HFF-Myc (cell line): ENCODE data around the gene IL1R1.

Experiments
- DNase-seq: peaks from one replicate; pipeline ENCODE4 v3.0.0-alpha.2; 2011; ENCODE audit warnings: low read depth; ENCODE audit errors: extremely low read depth
- H3K4me3 ChIP-seq: replicated peaks from 2 replicates; pipeline ENCODE4 v1.5.1; 2011; ENCODE audit warnings: low read depth, mild to moderate bottlenecking, control low read depth, low read length
- TF ChIP-seq, protein P1 (sequence below): IDR thresholded peaks from 2 replicates; pipeline ENCODE4 v1.5.1; 2012; ENCODE audit warnings: mild to moderate bottlenecking, low read depth, low read length, control low read depth; ENCODE audit errors: missing control alignments

The IL1R1 gene

DNA sequence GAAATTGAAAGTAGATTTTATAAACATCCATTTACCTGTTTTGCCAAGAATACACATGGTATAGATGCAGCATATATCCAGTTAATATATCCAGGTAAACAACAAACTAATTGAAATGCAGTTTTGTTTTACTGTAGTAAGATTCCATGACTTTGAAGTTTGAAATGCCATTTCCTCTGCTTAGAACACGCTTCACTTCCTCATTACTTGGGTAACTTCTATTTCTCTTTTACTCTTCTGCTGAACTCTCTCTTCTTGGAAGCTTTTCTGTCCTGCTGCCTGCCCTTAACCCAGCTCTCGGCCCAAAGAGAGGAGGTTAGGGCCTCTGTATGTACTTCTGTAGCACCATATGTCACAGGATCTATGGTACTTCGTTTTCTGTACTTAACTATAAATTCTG, 30.2 kb downstream of the IL1R1 start:
- no peak overlapping the region for H3K4me3 ChIP-seq
- no peak for DNase-seq
- TF ChIP-seq, protein P1, sequence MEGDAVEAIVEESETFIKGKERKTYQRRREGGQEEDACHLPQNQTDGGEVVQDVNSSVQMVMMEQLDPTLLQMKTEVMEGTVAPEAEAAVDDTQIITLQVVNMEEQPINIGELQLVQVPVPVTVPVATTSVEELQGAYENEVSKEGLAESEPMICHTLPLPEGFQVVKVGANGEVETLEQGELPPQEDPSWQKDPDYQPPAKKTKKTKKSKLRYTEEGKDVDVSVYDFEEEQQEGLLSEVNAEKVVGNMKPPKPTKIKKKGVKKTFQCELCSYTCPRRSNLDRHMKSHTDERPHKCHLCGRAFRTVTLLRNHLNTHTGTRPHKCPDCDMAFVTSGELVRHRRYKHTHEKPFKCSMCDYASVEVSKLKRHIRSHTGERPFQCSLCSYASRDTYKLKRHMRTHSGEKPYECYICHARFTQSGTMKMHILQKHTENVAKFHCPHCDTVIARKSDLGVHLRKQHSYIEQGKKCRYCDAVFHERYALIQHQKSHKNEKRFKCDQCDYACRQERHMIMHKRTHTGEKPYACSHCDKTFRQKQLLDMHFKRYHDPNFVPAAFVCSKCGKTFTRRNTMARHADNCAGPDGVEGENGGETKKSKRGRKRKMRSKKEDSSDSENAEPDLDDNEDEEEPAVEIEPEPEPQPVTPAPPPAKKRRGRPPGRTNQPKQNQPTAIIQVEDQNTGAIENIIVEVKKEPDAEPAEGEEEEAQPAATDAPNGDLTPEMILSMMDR, result no peak

DNA sequence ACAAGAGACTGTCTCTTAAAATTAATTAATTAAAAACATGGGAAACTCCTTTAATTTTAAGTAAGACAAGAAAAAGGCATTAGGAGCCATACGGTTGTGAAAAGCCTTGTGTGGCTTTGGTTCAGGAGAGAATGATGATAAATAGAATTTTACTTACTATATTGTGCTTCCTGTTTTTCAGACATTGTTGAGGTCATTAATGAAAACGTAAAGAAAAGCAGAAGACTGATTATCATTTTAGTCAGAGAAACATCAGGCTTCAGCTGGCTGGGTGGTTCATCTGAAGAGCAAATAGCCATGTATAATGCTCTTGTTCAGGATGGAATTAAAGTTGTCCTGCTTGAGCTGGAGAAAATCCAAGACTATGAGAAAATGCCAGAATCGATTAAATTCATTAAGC, 33.6 kb downstream of the IL1R1 start:
- TF ChIP-seq, protein P1, result no peak
- no peak overlapping the region for H3K4me3 ChIP-seq
- no peak for DNase-seq

DNA sequence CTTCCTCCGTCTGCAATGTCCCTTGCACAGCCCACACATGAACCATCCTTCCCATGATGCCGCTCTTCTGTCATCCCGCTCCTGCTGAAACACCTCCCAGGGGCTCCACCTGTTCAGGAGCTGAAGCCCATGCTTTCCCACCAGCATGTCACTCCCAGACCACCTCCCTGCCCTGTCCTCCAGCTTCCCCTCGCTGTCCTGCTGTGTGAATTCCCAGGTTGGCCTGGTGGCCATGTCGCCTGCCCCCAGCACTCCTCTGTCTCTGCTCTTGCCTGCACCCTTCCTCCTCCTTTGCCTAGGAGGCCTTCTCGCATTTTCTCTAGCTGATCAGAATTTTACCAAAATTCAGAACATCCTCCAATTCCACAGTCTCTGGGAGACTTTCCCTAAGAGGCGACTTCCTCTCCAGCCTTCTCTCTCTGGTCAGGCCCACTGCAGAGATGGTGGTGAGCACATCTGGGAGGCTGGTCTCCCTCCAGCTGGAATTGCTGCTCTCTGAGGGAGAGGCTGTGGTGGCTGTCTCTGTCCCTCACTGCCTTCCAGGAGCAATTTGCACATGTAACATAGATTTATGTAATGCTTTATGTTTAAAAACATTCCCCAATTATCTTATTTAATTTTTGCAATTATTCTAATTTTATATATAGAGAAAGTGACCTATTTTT, 35.4 kb downstream of the IL1R1 start:
- TF ChIP-seq, protein P1, result no peak
- DNase-seq, result no peak
- H3K4me3 ChIP-seq, result no peak overlapping the region

DNA sequence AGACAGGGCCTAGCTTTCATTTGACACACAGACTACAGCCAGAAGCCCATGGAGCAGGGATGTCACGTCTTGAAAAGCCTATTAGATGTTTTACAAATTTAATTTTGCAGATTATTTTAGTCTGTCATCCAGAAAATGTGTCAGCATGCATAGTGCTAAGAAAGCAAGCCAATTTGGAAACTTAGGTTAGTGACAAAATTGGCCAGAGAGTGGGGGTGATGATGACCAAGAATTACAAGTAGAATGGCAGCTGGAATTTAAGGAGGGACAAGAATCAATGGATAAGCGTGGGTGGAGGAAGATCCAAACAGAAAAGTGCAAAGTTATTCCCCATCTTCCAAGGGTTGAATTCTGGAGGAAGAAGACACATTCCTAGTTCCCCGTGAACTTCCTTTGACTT, 36.5 kb downstream of the IL1R1 start:
- H3K4me3 ChIP-seq, result no peak overlapping the region
- TF ChIP-seq, protein P1, result no peak
- DNase-seq, result no peak

DNA sequence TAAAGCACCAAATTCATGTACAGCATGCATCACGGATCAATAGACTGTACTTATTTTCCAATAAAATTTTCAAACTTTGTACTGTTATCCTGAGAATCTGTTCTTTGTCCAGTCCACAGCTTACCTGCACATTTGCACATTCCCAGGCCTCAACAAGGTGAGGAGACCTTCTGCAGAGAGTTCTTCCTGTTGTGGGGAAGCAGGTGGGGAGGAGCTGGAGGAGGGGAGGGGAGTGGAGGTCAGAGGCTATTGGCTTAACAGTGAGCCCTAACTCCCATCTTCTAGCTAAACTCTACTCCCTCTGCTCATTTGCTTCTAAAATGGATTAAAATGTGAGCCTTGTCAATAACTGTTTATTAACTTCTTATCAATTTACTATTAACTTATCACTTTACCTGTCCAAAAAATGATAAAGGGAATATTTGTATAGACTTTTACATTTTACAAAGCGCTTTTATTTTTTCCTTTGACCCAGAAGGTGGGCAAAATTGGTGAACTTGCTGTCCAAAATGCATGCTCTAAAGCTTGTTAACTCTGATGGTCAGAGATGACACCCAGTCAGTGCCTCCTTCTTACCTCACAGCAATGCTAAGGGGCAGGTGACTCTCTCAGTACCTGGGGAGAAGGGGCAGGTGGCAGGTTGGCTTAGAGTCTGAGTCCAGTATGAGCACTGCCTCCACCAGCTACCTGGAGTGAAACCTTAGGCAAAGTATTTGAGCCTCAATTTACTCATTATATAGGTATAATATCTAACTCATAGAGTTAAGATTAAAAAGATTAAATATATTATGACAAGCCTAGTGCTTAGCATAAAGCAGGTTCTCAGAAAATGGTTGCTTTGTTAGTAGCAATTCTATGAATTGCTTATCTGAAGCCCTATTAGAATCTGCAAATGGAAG, 37.5 kb downstream of the IL1R1 start:
- DNase-seq, result no peak
- TF ChIP-seq, protein P1, result no peak
- no peak overlapping the region for H3K4me3 ChIP-seq

DNA sequence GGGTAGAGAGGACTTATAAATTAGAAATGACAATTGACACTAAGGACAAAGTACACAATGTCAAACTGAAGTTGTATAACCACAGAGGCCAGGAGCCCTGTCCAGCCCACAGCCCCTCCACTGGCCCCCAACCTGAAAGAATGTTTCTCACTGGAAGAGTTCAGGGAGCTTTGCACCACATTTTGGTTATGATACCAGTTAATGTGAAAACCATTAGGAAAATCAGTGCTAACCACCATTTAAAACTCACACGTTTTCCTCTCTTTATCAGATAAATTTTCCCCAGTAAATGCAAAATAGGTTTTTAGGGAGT, 38.1 kb downstream of the IL1R1 start:
- no peak for DNase-seq
- no peak overlapping the region for H3K4me3 ChIP-seq
- TF ChIP-seq, protein P1, result no peak
